DND-41 (cell line): Measurements from ENCODE around the gene ZNF888.
"Not testable (repeated sequence)": the region's sequence is repeated elsewhere in the genome, so short reads cannot be mapped to it uniquely, and the experiment has no call there.

Experiments
- ATAC-seq: fragments of 200-7000 bp; cut with Tn5 transposase; 3 replicates; pipeline ENCODE4 v1.9.1; 2021; ENCODE audit warnings: low read depth; ENCODE audit not compliant: insufficient read depth
- DNase-seq: peaks from one replicate; pipeline ENCODE4 v3.0.0-alpha.2; 2020
- H2AFZ ChIP-seq: 2 replicates; pipeline ENCODE4 v1.6.0; 2012; ENCODE audit warnings: low read depth, low read length
- H3K27ac ChIP-seq: 2 replicates; pipeline ENCODE4 v1.5.1; 2012; ENCODE audit warnings: low read length, inconsistent platforms
- H3K27me3 ChIP-seq: fragments of 200-600 bp; sonication (generic); 2 replicates; pipeline ENCODE4 v1.6.0; 2012; ENCODE audit warnings: low read length, mild to moderate bottlenecking, inconsistent platforms; ENCODE audit not compliant: insufficient read depth, poor library complexity
- H3K36me3 ChIP-seq: 2 replicates; pipeline ENCODE4 v1.5.1; 2012; ENCODE audit warnings: low read length, inconsistent platforms; ENCODE audit not compliant: insufficient read depth
- H3K4me1 ChIP-seq: 2 replicates; pipeline ENCODE4 v1.5.1; 2012; ENCODE audit warnings: mild to moderate bottlenecking, low read length; ENCODE audit not compliant: insufficient read depth
- H3K4me2 ChIP-seq: 2 replicates; pipeline ENCODE4 v1.6.0; 2012; ENCODE audit warnings: mild to moderate bottlenecking, moderate library complexity, low read length, inconsistent platforms; ENCODE audit not compliant: insufficient read depth
- H3K4me3 ChIP-seq, 2 experiments: fragments of 200-600 bp in 1 of 2; shearing (Covaris generic) in 1 of 2; 2 replicates each; pipeline ENCODE4 v1.5.1; 2012 to 2016; ENCODE audit warnings: inconsistent platforms in 2 of 2, low read length in 2 of 2, mild to moderate bottlenecking in 2 of 2, low read depth in 1 of 2, moderate library complexity in 1 of 2
- H3K79me2 ChIP-seq: 2 replicates; pipeline ENCODE4 v1.6.0; 2012; ENCODE audit warnings: low read length, inconsistent platforms; ENCODE audit not compliant: insufficient read depth
- H3K9ac ChIP-seq: 2 replicates; pipeline ENCODE4 v1.6.0; 2012; ENCODE audit warnings: low read depth, mild to moderate bottlenecking, inconsistent platforms, low read length, moderate library complexity
- H3K9me3 ChIP-seq: 2 replicates; pipeline ENCODE4 v1.5.1; 2012; ENCODE audit warnings: low read length, moderate library complexity, mild to moderate bottlenecking, inconsistent platforms; ENCODE audit not compliant: insufficient read depth, severe bottlenecking
- H4K20me1 ChIP-seq: 2 replicates; pipeline ENCODE4 v1.6.0; 2012; ENCODE audit warnings: low read length; ENCODE audit not compliant: insufficient read depth
- EZH2 ChIP-seq: IDR thresholded peaks from 3 replicates; pipeline ENCODE4 v1.6.1; 2012; ENCODE audit warnings: borderline replicate concordance, low read depth, mild to moderate bottlenecking, moderate library complexity, low read length, inconsistent platforms; ENCODE audit not compliant: severe bottlenecking
- TF ChIP-seq, protein P1 (sequence below): IDR thresholded peaks from 2 replicates; pipeline ENCODE4 v1.5.1; 2012; ENCODE audit warnings: borderline replicate concordance, low read length, moderate library complexity, mild to moderate bottlenecking; ENCODE audit not compliant: poor library complexity, severe bottlenecking; ENCODE audit errors: extremely low read depth

ZNF888 gene

DNA sequence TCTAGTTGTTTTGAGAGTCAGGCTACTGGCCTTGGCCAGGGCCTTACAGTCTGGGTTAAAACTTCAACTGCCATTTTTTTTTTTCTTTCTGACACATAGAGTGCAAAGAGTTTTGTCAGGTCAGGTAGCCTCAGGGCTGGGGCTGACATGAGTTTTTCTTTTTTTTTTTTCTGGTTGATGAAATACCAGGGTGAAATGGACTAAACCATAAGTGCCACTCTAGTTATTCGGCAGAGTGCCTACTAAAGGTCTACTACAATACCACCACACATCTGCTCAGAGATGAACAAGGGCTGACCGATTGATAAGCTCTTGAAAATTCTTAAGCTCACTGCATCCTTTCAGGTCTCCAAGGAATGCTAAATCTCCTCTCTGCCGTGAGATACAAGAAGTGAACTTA, 21.4 kb downstream of the ZNF888 start:
- H3K4me2 ChIP-seq = no peak overlapping the region
- DNase-seq (no peak), ATAC-seq (no peak)

DNA sequence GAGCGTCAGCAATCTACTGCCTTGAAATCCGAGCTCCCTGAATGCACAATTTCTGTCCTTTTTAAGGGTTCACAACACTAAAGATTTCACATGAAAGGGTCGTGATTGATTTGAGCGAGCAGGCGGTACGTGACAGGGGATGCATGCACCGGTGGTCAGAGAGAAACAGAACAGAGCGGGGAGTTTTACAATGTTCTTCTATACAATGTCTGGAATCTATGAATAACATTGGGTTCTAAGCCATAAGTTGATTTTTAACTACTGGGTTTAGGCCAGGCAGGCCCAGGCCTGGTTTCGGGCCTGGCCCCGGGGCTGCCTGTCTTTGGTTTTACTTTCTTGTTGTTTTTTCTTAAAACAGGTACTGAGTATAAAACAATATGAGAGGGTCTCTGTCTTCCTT, 24.6 kb downstream of the ZNF888 start:
- H4K20me1 ChIP-seq, H3K27ac ChIP-seq, H3K9ac ChIP-seq, ATAC-seq, H3K27me3 ChIP-seq, H3K4me3 ChIP-seq, DNase-seq, H2AFZ ChIP-seq, H3K9me3 ChIP-seq: not testable (repeated sequence)
- Histone ChIP-seq H3K79me2 (peaks cover 38% of the 10 kb centered on the region), H3K4me2 (peak overlapping the region; percentile 86; the same call in 1 of the 2 replicates), H3K36me3 (peaks cover 10% of the 10 kb centered on the region), H3K4me1 (peaks cover 29% of the 10 kb centered on the region)

More for the DNA sequence above, 21.4 kb downstream of the ZNF888 start:
- no peak for TF ChIP-seq EZH2
- TF ChIP-seq, protein P1, sequence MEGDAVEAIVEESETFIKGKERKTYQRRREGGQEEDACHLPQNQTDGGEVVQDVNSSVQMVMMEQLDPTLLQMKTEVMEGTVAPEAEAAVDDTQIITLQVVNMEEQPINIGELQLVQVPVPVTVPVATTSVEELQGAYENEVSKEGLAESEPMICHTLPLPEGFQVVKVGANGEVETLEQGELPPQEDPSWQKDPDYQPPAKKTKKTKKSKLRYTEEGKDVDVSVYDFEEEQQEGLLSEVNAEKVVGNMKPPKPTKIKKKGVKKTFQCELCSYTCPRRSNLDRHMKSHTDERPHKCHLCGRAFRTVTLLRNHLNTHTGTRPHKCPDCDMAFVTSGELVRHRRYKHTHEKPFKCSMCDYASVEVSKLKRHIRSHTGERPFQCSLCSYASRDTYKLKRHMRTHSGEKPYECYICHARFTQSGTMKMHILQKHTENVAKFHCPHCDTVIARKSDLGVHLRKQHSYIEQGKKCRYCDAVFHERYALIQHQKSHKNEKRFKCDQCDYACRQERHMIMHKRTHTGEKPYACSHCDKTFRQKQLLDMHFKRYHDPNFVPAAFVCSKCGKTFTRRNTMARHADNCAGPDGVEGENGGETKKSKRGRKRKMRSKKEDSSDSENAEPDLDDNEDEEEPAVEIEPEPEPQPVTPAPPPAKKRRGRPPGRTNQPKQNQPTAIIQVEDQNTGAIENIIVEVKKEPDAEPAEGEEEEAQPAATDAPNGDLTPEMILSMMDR = no peak
- Histone ChIP-seq H3K4me3 (no peak overlapping the region), H3K4me1 (peaks cover 8% of the 10 kb centered on the region), H3K79me2 (peaks cover 6% of the 10 kb centered on the region), H3K36me3 (peaks cover 10% of the 10 kb centered on the region), H3K9me3 (no peaks in the 10 kb centered on the region), H4K20me1 (no peaks in the 10 kb centered on the region), H3K27ac (no peak overlapping the region), H3K9ac (no peak overlapping the region), H2AFZ (no peak overlapping the region), H3K27me3 (no peaks in the 10 kb centered on the region)

DNA sequence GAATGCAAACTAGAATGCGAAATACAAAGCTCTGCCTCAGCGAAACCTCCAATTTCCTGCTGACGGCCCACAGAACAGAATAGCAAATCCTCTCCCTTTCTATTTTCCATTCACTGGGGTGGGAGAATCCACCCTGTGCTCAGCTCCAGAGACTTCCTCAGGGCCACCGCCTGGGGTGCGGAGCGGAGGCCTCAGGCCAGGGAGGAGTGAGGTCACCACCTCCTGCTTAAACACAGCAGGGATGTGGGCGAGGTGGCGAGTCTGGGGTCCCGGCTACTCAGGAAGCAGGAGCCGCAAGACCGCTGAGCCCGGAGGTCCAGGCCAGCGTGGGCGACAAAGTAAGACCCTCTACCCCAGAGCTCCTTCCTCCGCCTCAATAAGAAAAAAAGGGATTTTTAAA, 25.1 kb downstream of the ZNF888 start:
- Histone ChIP-seq H3K4me3 (peak overlapping the region; percentile 70 to 75; a peak in 3 of 4 replicates), H3K79me2 (peaks cover 43% of the 10 kb centered on the region), H3K36me3 (peaks cover 14% of the 10 kb centered on the region), H3K4me2 (peak overlapping the region; percentile 86), H3K9me3 (no peaks in the 10 kb centered on the region), H2AFZ (peak overlapping the region; percentile 88), H3K4me1 (peaks cover 29% of the 10 kb centered on the region), H3K27ac (peak overlapping the region; percentile 75), H3K9ac (peak overlapping the region; percentile 77), H4K20me1 (peaks cover 6% of the 10 kb centered on the region; the same call in 1 of the 2 replicates), H3K27me3 (no peaks in the 10 kb centered on the region)
- DNase-seq (no peak), ATAC-seq (no peak)
- TF ChIP-seq, protein P1 = no peak
- no peak for TF ChIP-seq EZH2

DNA sequence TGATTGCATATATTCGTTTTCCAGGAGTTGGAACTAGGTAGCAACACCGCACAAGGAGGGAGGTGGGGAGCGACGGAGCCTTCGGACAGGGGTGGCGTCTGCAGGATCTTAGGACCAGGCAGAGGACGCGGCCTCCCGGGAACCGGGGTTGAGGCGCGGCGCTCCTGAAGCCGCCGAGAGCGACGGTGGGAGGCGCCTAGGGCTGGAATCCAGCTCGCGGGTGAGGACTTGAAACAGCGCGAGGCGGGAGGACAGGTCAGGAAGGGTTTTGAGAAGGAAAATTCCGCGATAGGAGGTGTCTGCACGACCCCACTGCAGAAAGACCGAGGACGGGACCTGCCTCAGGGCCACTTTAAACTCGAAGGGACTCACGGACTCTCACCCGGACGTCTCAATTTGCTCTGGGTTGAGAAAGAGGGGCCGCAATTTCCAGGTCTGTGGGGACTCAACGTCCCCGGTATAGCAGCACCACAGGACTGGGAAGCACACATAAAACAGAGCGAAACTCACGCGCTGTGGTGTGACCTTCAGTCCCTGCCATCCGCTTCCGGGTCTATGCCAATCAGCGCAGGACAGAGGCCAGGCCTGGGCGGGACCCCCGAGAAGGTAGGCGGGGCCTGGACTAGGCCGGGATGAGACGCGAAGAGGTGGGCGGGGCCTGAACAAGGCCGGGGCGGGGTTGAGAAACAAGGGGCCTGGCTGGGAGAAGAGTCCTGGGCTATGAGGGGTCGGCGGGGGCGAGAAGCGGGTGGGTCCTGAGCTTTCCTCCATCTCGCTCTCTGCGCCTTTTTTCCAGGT, 25.9 kb downstream of the ZNF888 start, which contains the start of gene ZNF320:
ZNF320 (minus strand) TSS at position 498 of the 798 bp plus-strand sequence. CDS start 7,380 bp downstream, outside the sequence.
- Histone ChIP-seq H3K27me3 (no peaks in the 10 kb centered on the region), H3K79me2 (peaks cover 46% of the 10 kb centered on the region), H3K27ac (peak within 1 kb of the TSS; percentile 93), H3K4me3 (peak within 1 kb of the TSS; percentile 70 to 75), H2AFZ (peak within 1 kb of the TSS; percentile 94), H3K4me1 (peaks cover 29% of the 10 kb centered on the region), H3K36me3 (peaks cover 17% of the 10 kb centered on the region), H3K9me3 (no peaks in the 10 kb centered on the region), H3K4me2 (peak within 1 kb of the TSS; percentile 86), H4K20me1 (peaks cover 6% of the 10 kb centered on the region; the same call in 1 of the 2 replicates), H3K9ac (peak within 1 kb of the TSS; percentile 77)
- DNase-seq (peak; percentile 98), ATAC-seq (peak; percentile 99)
- TF ChIP-seq, protein P1 = no peak
- no peak for TF ChIP-seq EZH2
